A549 (cell line): ENCODE measurements around the gene DUSP9. TPM values are rescaled to one million over a fixed set of nuclear protein-coding genes. Genes with fewer than 3 reads are reported as not detected.

ENCODE experiments used
- ATAC-seq, 2 experiments: fragments of 200-7000 bp in 1 of 2; fragments of >200 bp in 1 of 2; cut with Nextera tagmentation in 1 of 2; cut with Tn5 transposase in 1 of 2; 3 replicates each; pipeline versions ENCODE4 v1.8.0 to v1.9.1; 2018 to 2020; ENCODE audit warnings: mild to moderate bottlenecking in 1 of 2, moderate library complexity in 1 of 2
- CTCF ChIA-PET: fragments of 300-600 bp; sonication (Branson Sonifier 250); formaldehyde crosslinking; extraction: SDS; loops from one replicate; lab custom pipeline; 2021; ENCODE audit warnings: antibody characterized with exemption, inconsistent platforms; lab: Yijun Ruan, JAX
- POLR2A ChIA-PET: fragments of 350-600 bp; formaldehyde crosslinking; extraction: SDS; loops from one replicate; lab custom pipeline; 2021; ENCODE audit warnings: antibody characterized with exemption, inconsistent platforms; lab: Yijun Ruan, JAX
- DNase-seq, 2 experiments: peaks; one replicate each; pipeline versions ENCODE4 v3.0.0 to v3.0.0-alpha.2; 2011 to 2016; ENCODE audit warnings: low read depth in 1 of 2, low spot score in 1 of 2
- FAIRE-seq: peaks from 2 replicates; lab custom pipeline; 2011; peaks lifted over from hg19 to GRCh38; lab: Jason Lieb, UNC
- H3K27ac ChIP-seq, 2 experiments: fragments of >200 bp; sonication (Bioruptor Twin); formaldehyde crosslinking; 3 replicates each; pipeline ENCODE4 v1.5.1; 2016 to 2017
- H3K4me1 ChIP-seq: fragments of >200 bp; sonication (Bioruptor Twin); formaldehyde crosslinking; 3 replicates; pipeline ENCODE4 v1.6.1; 2016
- H3K4me2 ChIP-seq: fragments of >200 bp; sonication (Bioruptor Twin); formaldehyde crosslinking; 3 replicates; pipeline ENCODE4 v1.6.1; 2016
- H3K4me3 ChIP-seq: fragments of >200 bp; sonication (Bioruptor Twin); formaldehyde crosslinking; 3 replicates; pipeline ENCODE4 v1.5.1; 2016
- H3K9me3 ChIP-seq: fragments of >200 bp; sonication (Bioruptor Twin); formaldehyde crosslinking; 3 replicates; pipeline ENCODE4 v1.6.1; 2016
- CBX2 ChIP-seq: fragments of 200-600 bp; sonication (generic); IDR thresholded peaks from 2 replicates; pipeline ENCODE4 v1.6.1; 2016; ENCODE audit warnings: low read depth, mild to moderate bottlenecking, borderline replicate concordance
- CBX8 ChIP-seq: fragments of 200-600 bp; sonication (generic); IDR thresholded peaks from 2 replicates; pipeline ENCODE4 v1.6.1; 2016
- CEBPB ChIP-seq, 2 experiments: fragments of >200 bp in 1 of 2; sonication (Bioruptor Twin) in 1 of 2; formaldehyde crosslinking in 1 of 2; IDR thresholded peaks; 2 replicates each; pipeline ENCODE4 v1.6.1; 2012 to 2016
- CHD2 ChIP-seq: fragments of 150-350 bp; IDR thresholded peaks from 2 replicates; pipeline ENCODE4 v1.6.1; 2014; ENCODE audit warnings: low read length; ENCODE audit not compliant: partially characterized antibody
- CHD4 ChIP-seq: fragments of 200-600 bp; sonication (generic); IDR thresholded peaks from 2 replicates; pipeline ENCODE4 v1.6.1; 2016; ENCODE audit warnings: antibody characterized with exemption, mild to moderate bottlenecking, borderline replicate concordance
- EP300 ChIP-seq, 2 experiments: fragments of >200 bp; sonication (Bioruptor Twin); formaldehyde crosslinking; IDR thresholded peaks; 2 replicates in 1 of 2; 3 replicates in 1 of 2; pipeline ENCODE4 v1.6.1; 2016 to 2017
- ESRRA ChIP-seq: fragments of 150-350 bp; IDR thresholded peaks from 2 replicates; pipeline ENCODE4 v1.6.1; 2014; ENCODE audit warnings: mild to moderate bottlenecking, low read length, borderline replicate concordance
- GATA3 ChIP-seq: IDR thresholded peaks from 2 replicates; pipeline ENCODE4 v1.6.1; 2012; ENCODE audit warnings: borderline replicate concordance
- HOXB13 ChIP-seq: fragments of 250-450 bp; sonication (Bioruptor Pico); IDR thresholded peaks from 2 replicates; pipeline ENCODE4 v1.5.0; 2020; ENCODE audit warnings: low read depth, mild to moderate bottlenecking, moderate library complexity
- MAZ ChIP-seq: fragments of 150-350 bp; IDR thresholded peaks from 2 replicates; pipeline ENCODE4 v1.6.1; 2014; ENCODE audit warnings: antibody characterized with exemption, low read depth, low read length, borderline replicate concordance
- NPAS2 ChIP-seq: fragments of 250-450 bp; sonication (Bioruptor Pico); IDR thresholded peaks from 2 replicates; pipeline ENCODE4 v1.8.0; 2022; ENCODE audit warnings: mild to moderate bottlenecking, moderate library complexity, borderline replicate concordance
- NR3C1 ChIP-seq: fragments of >200 bp; sonication (Bioruptor Twin); formaldehyde crosslinking; IDR thresholded peaks from 3 replicates; pipeline ENCODE4 v1.6.1; 2017
- PHF8 ChIP-seq: fragments of 200-600 bp; sonication (generic); IDR thresholded peaks from 2 replicates; pipeline ENCODE4 v1.6.1; 2016; ENCODE audit warnings: low read depth, mild to moderate bottlenecking, antibody characterized with exemption, moderate library complexity, borderline replicate concordance
- POLR2A ChIP-seq: IDR thresholded peaks from 2 replicates; pipeline ENCODE4 v1.6.1; 2012; ENCODE audit warnings: mild to moderate bottlenecking, low read length
- RNF2 ChIP-seq: fragments of 200-600 bp; sonication (generic); IDR thresholded peaks from 2 replicates; pipeline ENCODE4 v1.6.1; 2016; ENCODE audit warnings: low read depth, mild to moderate bottlenecking, antibody characterized with exemption, moderate library complexity, borderline replicate concordance
- TFCP2L1 ChIP-seq: fragments of 250-450 bp; sonication (Bioruptor Pico); IDR thresholded peaks from 2 replicates; pipeline ENCODE4 v1.5.0; 2021; ENCODE audit warnings: mild to moderate bottlenecking
- ZNF302 ChIP-seq: fragments of 250-450 bp; sonication (Bioruptor Pico); IDR thresholded peaks from 2 replicates; pipeline ENCODE4 v1.9.0; 2021; ENCODE audit warnings: inconsistent platforms, mild to moderate bottlenecking, moderate library complexity
- WGBS: methylation state at CpG from one replicate; pipeline ENCODE4 v1.1.6; 2017; ENCODE audit errors: missing lambda C conversion rate; 5-methylcytosine and 5-hydroxymethylcytosine counted together
- polyA plus RNA-seq, 4 experiments: library from polyadenylated mRNA; depleted of rRNA in 3 of 4; stranded (reverse); fragments of >200 nt; fragmentation: RNase III in 1 of 4; extraction: RNeasy Plus Mini Kit Qiagen cat#74134 plus additional on column Dnase treatment in 1 of 4; gene quantifications; 2 replicates in 3 of 4; 3 replicates in 1 of 4; pipeline ENCODE4 v1.2.3, GENCODE V29; 2011 to 2017
- TF ChIP-seq, protein P1 (sequence below): fragments of 250-450 bp; sonication (Bioruptor Pico); IDR thresholded peaks from 2 replicates; pipeline ENCODE4 v1.5.0; 2021; ENCODE audit warnings: mild to moderate bottlenecking, moderate library complexity, borderline replicate concordance
- TF ChIP-seq, protein P2 (sequence below): IDR thresholded peaks from 2 replicates; pipeline ENCODE4 v1.6.1; 2012; ENCODE audit warnings: low read depth, borderline replicate concordance
- TF ChIP-seq, protein P3 (sequence below): fragments of 150-350 bp; IDR thresholded peaks from 2 replicates; pipeline ENCODE4 v1.6.1; 2014; ENCODE audit warnings: low read depth, mild to moderate bottlenecking, low read length

DUSP9 gene
- polyA plus RNA-seq, 2 of the 4 experiments (the other 2 are of a cell fraction) = 0.75 to 1.6 TPM

DNA sequence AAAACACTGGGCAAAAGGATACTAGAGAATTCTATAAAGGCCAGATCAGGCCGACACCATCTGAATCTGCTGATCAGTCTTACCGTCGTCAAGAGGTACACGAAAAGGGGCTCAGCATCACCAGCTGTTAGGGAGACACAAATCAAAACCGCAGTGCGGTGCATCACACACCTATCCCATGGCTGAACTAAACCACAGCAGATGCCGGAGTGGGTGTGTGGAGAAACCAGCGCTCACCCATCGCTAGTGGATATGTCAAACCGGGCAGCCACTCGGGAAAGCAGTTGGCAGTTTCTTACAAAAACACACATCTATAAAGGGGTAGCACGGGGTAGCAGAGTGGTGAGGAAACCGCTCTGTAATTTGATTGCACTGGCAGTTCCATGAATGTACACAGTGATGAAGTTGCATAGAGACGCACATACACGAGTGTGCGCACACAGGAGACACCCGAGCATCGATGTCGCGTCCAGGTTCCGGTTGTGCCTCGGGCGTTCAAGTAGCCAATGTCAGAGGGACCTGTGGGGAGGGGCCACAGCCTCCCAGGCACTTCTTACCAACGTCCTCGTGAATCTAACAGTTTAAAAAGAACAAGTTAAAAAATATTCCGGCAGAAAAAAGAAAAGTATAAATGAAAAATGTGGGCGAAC lies 24.9 kb upstream of the DUSP9 start:
- TF ChIP-seq HOXB13 (CRISPR knock-in tag) = no peak
- no peak for TF ChIP-seq TFCP2L1 (CRISPR knock-in tag)
- TF ChIP-seq EP300 (IDR thresholded peaks at IDR 0.05) = no peak
- no peak for TF ChIP-seq PHF8
- TF ChIP-seq CBX2 = no peak
- TF ChIP-seq NPAS2 (CRISPR knock-in tag) = no peak
- no peak for TF ChIP-seq CEBPB (IDR thresholded peaks at IDR 0.05)
- TF ChIP-seq MAZ = no peak
- TF ChIP-seq POLR2A = no peak
- TF ChIP-seq, protein P1, sequence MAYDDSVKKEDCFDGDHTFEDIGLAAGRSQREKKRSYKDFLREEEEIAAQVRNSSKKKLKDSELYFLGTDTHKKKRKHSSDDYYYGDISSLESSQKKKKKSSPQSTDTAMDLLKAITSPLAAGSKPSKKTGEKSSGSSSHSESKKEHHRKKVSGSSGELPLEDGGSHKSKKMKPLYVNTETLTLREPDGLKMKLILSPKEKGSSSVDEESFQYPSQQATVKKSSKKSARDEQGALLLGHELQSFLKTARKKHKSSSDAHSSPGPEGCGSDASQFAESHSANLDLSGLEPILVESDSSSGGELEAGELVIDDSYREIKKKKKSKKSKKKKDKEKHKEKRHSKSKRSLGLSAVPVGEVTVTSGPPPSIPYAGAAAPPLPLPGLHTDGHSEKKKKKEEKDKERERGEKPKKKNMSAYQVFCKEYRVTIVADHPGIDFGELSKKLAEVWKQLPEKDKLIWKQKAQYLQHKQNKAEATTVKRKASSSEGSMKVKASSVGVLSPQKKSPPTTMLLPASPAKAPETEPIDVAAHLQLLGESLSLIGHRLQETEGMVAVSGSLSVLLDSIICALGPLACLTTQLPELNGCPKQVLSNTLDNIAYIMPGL (CRISPR knock-in tag) = no peak
- TF ChIP-seq CHD2 = no peak
- TF ChIP-seq GATA3 = no peak
- TF ChIP-seq ESRRA = no peak
- TF ChIP-seq, protein P2, sequence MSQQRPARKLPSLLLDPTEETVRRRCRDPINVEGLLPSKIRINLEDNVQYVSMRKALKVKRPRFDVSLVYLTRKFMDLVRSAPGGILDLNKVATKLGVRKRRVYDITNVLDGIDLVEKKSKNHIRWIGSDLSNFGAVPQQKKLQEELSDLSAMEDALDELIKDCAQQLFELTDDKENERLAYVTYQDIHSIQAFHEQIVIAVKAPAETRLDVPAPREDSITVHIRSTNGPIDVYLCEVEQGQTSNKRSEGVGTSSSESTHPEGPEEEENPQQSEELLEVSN = no peak
- TF ChIP-seq, protein P3, sequence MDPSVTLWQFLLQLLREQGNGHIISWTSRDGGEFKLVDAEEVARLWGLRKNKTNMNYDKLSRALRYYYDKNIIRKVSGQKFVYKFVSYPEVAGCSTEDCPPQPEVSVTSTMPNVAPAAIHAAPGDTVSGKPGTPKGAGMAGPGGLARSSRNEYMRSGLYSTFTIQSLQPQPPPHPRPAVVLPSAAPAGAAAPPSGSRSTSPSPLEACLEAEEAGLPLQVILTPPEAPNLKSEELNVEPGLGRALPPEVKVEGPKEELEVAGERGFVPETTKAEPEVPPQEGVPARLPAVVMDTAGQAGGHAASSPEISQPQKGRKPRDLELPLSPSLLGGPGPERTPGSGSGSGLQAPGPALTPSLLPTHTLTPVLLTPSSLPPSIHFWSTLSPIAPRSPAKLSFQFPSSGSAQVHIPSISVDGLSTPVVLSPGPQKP = no peak
- TF ChIP-seq NR3C1 = no peak
- no peak for TF ChIP-seq CHD4
- TF ChIP-seq ZNF302 (CRISPR knock-in tag) = no peak
- Histone ChIP-seq H3K27ac (no peak overlapping the region), H3K4me2 (peak overlapping the region; percentile 61), H3K4me3 (no peak overlapping the region), H3K9me3 (no peaks in the 10 kb centered on the region), H3K4me1 (peaks cover 14% of the 10 kb centered on the region)
- WGBS = 81% methylated on average over 27 of the region's 27 CpGs
- DNase-seq (no peak), ATAC-seq (no peak), FAIRE-seq (no peak)
- CTCF ChIA-PET = interaction anchor here (0.6 to 10.1 kb wide), 4 partner anchors 12 to 83 kb away, joined by 3 to 43 read pairs (median 4); no protein-coding TSS in a partner anchor
- POLR2A ChIA-PET = no interaction called here

DNA sequence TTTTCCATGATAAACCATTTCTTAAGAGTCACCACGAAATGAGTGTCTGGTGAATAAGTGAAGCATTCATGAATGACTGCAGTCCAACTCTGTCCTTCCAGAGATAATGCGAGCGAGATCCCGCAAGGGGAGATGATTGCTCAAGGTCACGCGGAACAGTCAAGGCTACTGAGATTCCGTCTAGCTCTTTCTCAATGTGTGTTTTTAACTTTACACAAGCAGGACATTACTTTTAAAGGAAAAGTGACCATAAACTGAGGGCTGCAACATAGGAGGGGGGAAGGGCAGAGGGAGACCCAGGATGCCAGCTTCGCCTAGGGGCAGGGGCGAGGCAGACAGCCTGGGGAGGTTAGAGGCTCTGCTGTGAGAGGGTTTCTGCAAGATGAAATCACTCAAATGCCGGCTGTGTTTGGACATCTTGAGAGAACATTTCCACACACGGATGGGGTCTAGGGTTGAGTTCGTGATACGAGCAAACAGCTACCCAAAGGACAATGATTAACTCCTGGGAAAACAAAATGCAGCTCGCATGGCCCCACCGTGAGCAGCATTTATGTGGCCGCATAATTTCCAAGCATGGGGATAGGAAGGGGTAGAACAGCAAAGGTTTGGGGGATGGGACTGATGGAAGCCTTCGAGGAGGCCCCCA lies 24.2 kb upstream of the DUSP9 start:
- WGBS = 22% methylated on average over 17 of the region's 17 CpGs
- FAIRE-seq = peak; percentile 56
- Histone ChIP-seq H3K9me3 (no peaks in the 10 kb centered on the region), H3K27ac (peak overlapping the region; percentile 27 to 61; a peak in 2 of 6 replicates), H3K4me2 (peak overlapping the region; percentile 61), H3K4me1 (peaks cover 14% of the 10 kb centered on the region), H3K4me3 (no peak overlapping the region)
- POLR2A ChIA-PET = no interaction called here
- peak in 1 of 2 experiments; percentile 51; a peak in 2 of 6 replicates for ATAC-seq
- CTCF ChIA-PET = interaction anchor here (0.6 to 10.1 kb wide), 6 partner anchors 13 to 83 kb away, joined by 3 to 43 read pairs (median 4); no protein-coding TSS in a partner anchor
- no peak for DNase-seq
- TF ChIP-seq CBX8 (no peak), NPAS2 (CRISPR knock-in tag) (no peak), CBX2 (no peak), RNF2 (no peak)
- TF ChIP-seq, all 56 proteins: peak for 0
